CD4-positive, alpha-beta T cell treated with Interleukin-15 for 4 hours (primary cell): ENCODE measurements around the gene UQCRH.

Source experiments
- DNase-seq: peaks from one replicate; pipeline ENCODE4 v3.0.0-alpha.2; 2020; ENCODE audit warnings: low spot score

UQCRH gene

DNA sequence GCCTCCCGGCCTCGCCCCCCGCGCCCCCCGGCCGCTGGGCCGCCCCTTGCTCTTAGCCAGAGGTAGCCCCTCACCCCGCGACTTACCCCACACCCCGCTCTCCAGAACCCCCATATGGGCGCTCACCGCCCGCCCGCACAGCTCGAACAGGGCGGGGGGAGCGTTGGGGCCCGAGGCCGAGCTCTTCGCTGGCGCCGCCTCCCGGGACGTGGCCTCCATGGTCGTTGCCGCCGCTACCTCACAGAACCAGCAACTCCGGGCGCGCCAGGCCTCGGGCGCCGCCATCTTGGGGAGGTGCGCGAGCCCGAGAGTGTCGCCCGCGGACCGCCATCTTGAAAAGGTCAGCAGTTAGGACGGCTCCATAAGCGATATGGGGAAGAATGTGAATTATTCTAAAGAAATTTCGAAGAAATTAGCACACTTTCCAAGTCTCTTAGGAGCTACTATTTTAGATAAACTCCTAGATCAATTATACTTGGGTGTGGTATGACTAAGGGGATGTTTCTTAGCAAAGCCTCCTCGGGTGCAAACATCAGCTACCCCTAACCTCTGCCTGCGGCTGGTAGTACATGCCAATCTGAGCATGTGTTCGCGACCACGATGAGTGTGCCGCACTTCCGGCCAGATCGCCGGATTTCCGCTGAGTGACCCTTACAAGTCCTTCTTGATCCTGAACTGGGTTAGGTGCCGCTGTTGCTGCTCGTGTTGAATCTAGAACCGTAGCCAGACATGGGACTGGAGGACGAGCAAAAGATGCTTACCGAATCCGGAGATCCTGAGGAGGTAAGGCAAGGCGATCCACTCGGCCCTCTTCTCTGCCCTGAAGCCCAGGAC lies at the start of gene UQCRH, which contains the start of gene LRRC41:
UQCRH (plus strand) TSS at position 661 of the 834 bp plus-strand sequence; CDS start at position 730, 69 bp downstream.
LRRC41 (minus strand) TSS at position 579 of the 834 bp plus-strand sequence; CDS start at position 285, 294 bp downstream.
- DNase-seq, result peak; percentile 96

GRCh38 chr1:46254668-46255067 lies 48.8 kb upstream of the UQCRH start:
- DNase-seq, result no peak

- DNase-seq, result no peak
Measured at GRCh38 chr1:46256523-46256922, 47.0 kb upstream of the UQCRH start.

DNA sequence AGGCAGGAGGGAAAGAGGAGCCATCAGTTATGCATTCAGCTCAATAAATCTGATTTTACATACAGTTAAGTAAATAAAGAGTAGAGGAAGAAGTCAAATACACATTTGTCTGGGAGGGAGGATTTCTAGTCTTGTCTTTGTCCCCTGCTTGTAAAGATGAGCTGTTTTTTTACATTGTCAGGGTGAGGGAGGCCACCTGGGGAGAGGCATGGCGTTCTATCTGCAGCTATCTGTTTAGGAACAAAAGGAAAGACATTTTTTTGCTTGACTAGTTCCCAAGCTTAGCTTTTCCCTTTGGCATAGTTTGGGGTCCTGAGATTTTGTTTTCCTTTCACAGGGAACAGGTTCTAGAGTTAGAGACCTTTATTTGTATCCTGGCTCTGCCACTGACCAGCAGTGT lies 41.0 kb upstream of the UQCRH start:
- no peak for DNase-seq

DNA sequence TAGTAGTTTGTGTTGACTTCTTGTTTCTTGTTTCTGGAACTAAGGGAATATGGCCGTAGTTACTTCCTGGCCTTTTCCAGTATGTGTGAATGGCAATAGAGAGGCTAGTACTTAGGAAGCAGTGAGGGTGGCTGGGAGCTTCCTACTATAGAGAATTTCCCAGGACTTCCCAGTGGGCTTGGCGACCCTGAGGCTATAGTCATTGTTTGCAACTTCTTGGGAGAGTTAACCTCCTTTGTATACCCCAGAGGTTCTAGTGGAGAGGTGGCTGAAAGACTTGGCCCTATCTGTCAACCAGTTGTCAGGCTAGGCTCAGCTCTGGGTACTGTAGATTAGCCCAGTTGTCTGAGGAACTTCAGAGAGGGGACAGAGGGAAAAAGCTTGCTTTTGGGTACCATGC lies 40.4 kb upstream of the UQCRH start:
- no peak for DNase-seq

- no peak for DNase-seq
Measured at GRCh38 chr1:46268578-46268977, 34.9 kb upstream of the UQCRH start.

GRCh38 chr1:46274225-46275029 lies 29.1 kb upstream of the UQCRH start:
- DNase-seq, result no peak

GRCh38 chr1:46275030-46275337 lies 28.5 kb upstream of the UQCRH start:
- DNase-seq, result no peak

DNA sequence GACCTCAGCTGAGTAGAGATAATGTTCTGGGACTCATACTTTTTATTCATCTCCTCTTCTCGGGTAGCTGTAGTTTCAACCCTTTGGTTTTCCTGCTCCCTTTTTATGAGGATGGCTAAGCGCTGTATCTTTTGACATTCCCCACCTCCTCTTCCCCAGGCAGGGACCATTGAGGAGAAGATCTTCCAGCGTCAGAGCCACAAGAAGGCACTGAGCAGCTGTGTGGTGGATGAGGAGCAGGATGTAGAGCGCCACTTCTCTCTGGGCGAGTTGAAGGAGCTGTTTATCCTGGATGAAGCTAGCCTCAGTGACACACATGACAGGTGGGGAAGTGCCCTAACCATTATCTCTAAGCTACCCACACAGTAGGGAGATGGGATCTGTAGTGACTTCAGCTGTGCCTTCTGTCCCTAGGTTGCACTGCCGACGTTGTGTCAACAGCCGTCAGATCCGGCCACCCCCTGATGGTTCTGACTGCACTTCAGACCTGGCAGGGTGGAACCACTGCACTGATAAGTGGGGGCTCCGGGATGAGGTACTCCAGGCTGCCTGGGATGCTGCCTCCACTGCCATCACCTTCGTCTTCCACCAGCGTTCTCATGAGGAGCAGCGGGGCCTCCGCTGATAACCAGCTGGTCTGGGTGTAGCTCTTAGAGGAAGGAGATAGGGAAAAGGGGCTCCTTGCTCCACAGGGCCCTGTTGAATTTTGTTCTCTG lies 25.7 kb upstream of the UQCRH start:
- no peak for DNase-seq

- DNase-seq, result no peak
Measured at GRCh38 chr1:46278807-46279206, 24.7 kb upstream of the UQCRH start.

- no peak for DNase-seq
Measured at GRCh38 chr1:46280092-46280491, 23.4 kb upstream of the UQCRH start.

GRCh38 chr1:46281021-46281420 lies 22.5 kb upstream of the UQCRH start:
- DNase-seq, result no peak

DNA sequence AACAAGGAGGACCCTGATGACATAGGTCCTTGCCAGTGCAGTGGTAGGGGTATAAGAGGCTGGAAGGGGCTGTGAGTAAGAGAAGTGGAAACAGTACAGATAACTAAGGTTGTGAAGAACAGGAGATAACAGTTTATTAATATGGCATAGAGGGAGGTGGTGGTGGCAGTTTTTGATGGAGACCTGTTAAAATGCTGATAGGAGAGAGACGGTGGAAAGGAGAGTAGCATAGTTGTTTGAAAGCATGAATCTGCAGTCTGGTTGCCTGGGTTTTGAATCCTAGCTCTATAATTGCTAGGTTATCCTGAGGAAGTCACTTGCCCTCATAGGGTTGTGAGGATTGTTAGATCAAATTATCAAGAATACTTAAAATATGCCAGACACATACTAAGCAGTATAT lies 19.4 kb upstream of the UQCRH start:
- DNase-seq, result no peak

GRCh38 chr1:46284597-46285564 lies 18.6 kb upstream of the UQCRH start:
- no peak for DNase-seq

DNA sequence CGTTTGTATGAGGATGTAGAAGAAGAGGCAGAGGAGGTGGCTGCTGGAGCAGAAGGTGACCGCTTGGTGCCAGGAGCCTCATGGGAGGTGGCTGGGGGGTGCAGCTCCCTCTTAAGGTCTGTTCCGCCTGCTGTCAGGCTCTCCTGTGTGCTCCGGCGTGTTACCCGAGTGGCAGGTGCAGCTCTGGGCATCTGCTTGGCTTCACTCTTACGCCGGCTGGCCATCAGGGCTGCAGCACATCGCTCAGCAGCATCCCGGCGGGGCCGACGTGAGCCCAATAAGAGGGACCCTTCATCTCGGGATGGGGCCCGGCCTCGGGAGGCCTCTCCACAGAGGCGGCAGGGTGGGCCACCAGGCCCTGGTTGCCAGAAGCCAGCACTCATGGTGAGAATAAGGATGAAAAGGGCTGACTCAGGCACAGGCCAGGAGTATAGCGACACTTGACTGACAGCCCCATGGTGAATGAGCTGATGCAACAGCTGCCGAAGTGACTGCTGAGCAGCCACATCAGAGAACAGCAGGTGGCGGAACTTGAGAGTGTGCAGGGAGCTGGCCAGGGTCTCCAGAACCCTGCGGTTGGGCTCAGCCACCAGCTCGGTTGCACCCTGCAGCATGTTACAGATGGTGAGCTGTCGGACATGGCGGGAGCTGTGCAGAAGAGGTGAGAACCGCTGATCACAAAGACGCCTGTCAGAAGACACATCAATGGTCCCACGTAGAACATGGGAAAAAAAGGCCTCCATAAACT lies 17.6 kb upstream of the UQCRH start:
- no peak for DNase-seq

GRCh38 chr1:46288485-46289133 lies 14.9 kb upstream of the UQCRH start:
- DNase-seq, result no peak

GRCh38 chr1:46289134-46289494 lies 14.4 kb upstream of the UQCRH start:
- DNase-seq, result no peak

- DNase-seq, result no peak
Measured at GRCh38 chr1:46289976-46290375, 13.5 kb upstream of the UQCRH start.

- no peak for DNase-seq
Measured at GRCh38 chr1:46295306-46295705, 8.2 kb upstream of the UQCRH start.

DNA sequence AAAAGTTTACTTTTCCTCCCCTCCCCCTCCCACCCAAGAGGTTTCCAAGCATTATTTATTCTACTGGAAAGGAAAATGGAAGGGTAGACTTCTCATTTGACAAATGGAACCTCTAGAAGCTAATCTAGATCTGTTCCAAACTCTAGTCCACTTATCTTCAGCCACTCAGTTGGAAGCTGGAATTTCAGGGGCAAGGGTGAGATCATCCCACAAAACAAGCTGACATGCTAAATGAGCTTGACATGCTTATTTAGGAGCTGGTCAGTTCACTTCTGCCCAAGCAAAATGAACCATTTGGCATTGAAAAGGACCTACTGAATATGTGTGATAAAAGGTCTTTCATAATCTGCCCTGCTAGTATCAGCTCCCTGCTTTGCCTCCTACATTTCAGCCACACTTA lies 5.1 kb upstream of the UQCRH start:
- DNase-seq, result no peak
